ENCODE data around the gene SDCCAG8. TPM values are rescaled to one million over a fixed set of nuclear protein-coding genes. Genes with fewer than 3 reads are reported as not detected.

The SDCCAG8 gene
- total and polyA plus RNA-seq, 2 of the 8 experiments (the other 6 are each of a cell fraction or from before 2014, with no cell fraction given), result 15.6 to 21.0 TPM

- no peak for FAIRE-seq
- Histone ChIP-seq H3K9ac (replicated peaks in 1 of 4; ENCODE audit: extremely low read depth in 1 of 4, low read depth in 3 of 4, low read length in 3 of 4) (no peak overlapping the region), H4K8ac (ENCODE audit: extremely low read depth, insufficient read depth, low read length) (no peak overlapping the region), H3K56ac (replicated peaks; ENCODE audit: insufficient read length, low read depth, low read length) (no peak overlapping the region), H3K9me3 (ENCODE audit: insufficient read depth in 2 of 2, low read depth in 1 of 2, low read length in 1 of 2) (no peaks in the 10 kb centered on the region), H3K14ac (ENCODE audit: insufficient read length) (no peak overlapping the region), H3K27me3 (replicated peaks in 1 of 4; ENCODE audit: control insufficient read depth in 3 of 4, extremely low read depth in 1 of 4, insufficient read depth in 3 of 4, low read length in 3 of 4) (peaks cover 0 to 1% (median 0%) of the 10 kb centered on the region in 4 experiments; a peak in 1 of 7 replicates), H3K4me3 (ENCODE audit: extremely low read depth in 1 of 4, insufficient read depth in 2 of 4, low read depth in 3 of 4, low read length in 4 of 4) (no peak overlapping the region), H2AFZ (ENCODE audit: low read length) (no peak overlapping the region), H4K91ac (replicated peaks; ENCODE audit: insufficient read length, low read length) (no peak overlapping the region), H3K27ac (ENCODE audit: low read depth, low read length) (no peak overlapping the region), H4K5ac (ENCODE audit: insufficient read length, low read depth, low read length) (no peak overlapping the region), H3K18ac (ENCODE audit: extremely low read depth, low read length) (no peak overlapping the region), H2BK15ac (ENCODE audit: low read length) (no peak overlapping the region), H2BK5ac (ENCODE audit: low read depth, low read length) (no peak overlapping the region), H2BK12ac (ENCODE audit: low read depth, low read length) (no peak overlapping the region), H2BK120ac (replicated peaks; ENCODE audit: low read depth, low read length) (no peak overlapping the region), H3K4ac (replicated peaks; ENCODE audit: insufficient read length, low read depth, low read length) (no peak overlapping the region), H3K4me2 (ENCODE audit: insufficient read depth in 1 of 2, low read depth in 2 of 2, low read length in 2 of 2) (no peak overlapping the region), H2BK20ac (ENCODE audit: low read length) (no peak overlapping the region), H3K79me2 (ENCODE audit: control insufficient read depth in 1 of 2, insufficient read depth in 2 of 2, low read length in 2 of 2) (no peaks in the 10 kb centered on the region), H3K79me1 (ENCODE audit: low read depth, low read length) (no peaks in the 10 kb centered on the region), H2AK5ac (ENCODE audit: low read depth, low read length) (no peak overlapping the region), H3K4me1 (replicated peaks in 1 of 4; ENCODE audit: control insufficient read depth in 3 of 4, insufficient read depth in 4 of 4, low read length in 3 of 4) (peaks cover 0 to 10% (median 3%) of the 10 kb centered on the region in 4 experiments; a peak in 4 of 7 replicates), H3K23me2 (ENCODE audit: low read depth, low read length) (no peaks in the 10 kb centered on the region), H3K36me3 (ENCODE audit: control insufficient read depth in 2 of 4, insufficient read depth in 4 of 4, low read length in 3 of 4) (no peaks in the 10 kb centered on the region), H4K20me1 (replicated peaks in 1 of 2; ENCODE audit: control insufficient read depth in 1 of 2, insufficient read depth in 2 of 2, low read length in 2 of 2) (no peaks in the 10 kb centered on the region), H3K23ac (ENCODE audit: insufficient read length) (no peak overlapping the region)
- WGBS, 2 experiments (ENCODE audit: extremely low coverage in 1 of 2, insufficient coverage in 1 of 2, insufficient read length in 1 of 2, insufficient replicate concordance in 2 of 2, low coverage in 1 of 2, low lambda C conversion rate in 2 of 2, missing lambda C conversion rate in 1 of 2), result 84% methylated on average over 4 of the region's 4 CpGs; no CpG with 5 or more reads in 1 of the 2 experiments
- POLR2A ChIA-PET (ENCODE audit: partially characterized antibody), result no interaction called here
- CTCF ChIA-PET (ENCODE audit: partially characterized antibody), result interaction anchor here (0.6 to 1.1 kb wide), 5 partner anchors 12 to 376 kb away, joined by 3 read pairs; no protein-coding TSS in a partner anchor
- DNase-seq (ENCODE audit: low read depth in 1 of 2, low spot score in 2 of 2), result no peak
- no peak for TF ChIP-seq POU5F1 (IDR thresholded peaks at IDR 0.05; ENCODE audit: low read depth, low read length)
- no peak for TF ChIP-seq USF2 (IDR thresholded peaks at IDR 0.05; ENCODE audit: low read length)
- no peak for TF ChIP-seq KDM5A (IDR thresholded peaks at IDR 0.05; ENCODE audit: low read length)
- no peak for TF ChIP-seq CEBPB (IDR thresholded peaks at IDR 0.05; ENCODE audit: low read depth, low read length)
- no peak for TF ChIP-seq HDAC2 (IDR thresholded peaks at IDR 0.05; ENCODE audit: borderline replicate concordance in 1 of 2, low read depth in 2 of 2, low read length in 2 of 2)
- TF ChIP-seq EGR1 (IDR thresholded peaks at IDR 0.05; ENCODE audit: borderline replicate concordance, low read depth, low read length), result no peak
- TF ChIP-seq CHD1 (IDR thresholded peaks at IDR 0.05; ENCODE audit: low read depth, low read length), result no peak
- no peak for TF ChIP-seq FOSL1 (IDR thresholded peaks at IDR 0.05; ENCODE audit: insufficient read depth, low read depth, low read length)
Observed at GRCh38 chr1:243443557-243443956, 187.7 kb downstream of the SDCCAG8 start.

All from H1 (cell line).